Midbrain (tissue), 1 donor: Measurements from ENCODE around the gene SLC2A4RG.
"Not testable (repeated sequence)": the region's sequence is repeated elsewhere in the genome, so short reads cannot be mapped to it uniquely, and the experiment has no call there.

Experiments used
- DNase-seq: peaks from one replicate; lab custom pipeline; 2025; lab: John Stamatoyannopoulos, UW

SLC2A4RG gene

GRCh38 chr20:63712191-63712590, 27.4 kb upstream of the SLC2A4RG start:
- DNase-seq, result no peak

DNA sequence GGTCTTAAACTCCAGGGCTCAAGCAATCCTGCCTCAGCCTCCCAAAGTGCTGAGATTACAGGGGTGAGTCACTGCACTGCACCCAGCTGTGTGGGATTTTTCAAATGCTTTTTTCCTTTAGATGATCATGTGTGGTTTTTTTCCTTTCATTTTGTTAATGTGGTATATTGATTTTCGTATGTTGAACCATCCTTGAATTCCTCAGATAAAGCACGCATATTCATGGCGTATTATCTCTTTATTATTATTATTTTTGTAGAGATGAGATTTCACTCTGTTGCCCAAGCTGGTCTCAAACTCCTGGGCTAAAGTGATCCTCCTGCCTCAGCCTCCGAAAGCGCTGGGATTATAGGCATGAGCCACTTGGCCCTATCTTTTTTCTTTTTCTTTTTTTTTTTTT, 24.7 kb upstream of the SLC2A4RG start:
- DNase-seq, result no peak

DNA sequence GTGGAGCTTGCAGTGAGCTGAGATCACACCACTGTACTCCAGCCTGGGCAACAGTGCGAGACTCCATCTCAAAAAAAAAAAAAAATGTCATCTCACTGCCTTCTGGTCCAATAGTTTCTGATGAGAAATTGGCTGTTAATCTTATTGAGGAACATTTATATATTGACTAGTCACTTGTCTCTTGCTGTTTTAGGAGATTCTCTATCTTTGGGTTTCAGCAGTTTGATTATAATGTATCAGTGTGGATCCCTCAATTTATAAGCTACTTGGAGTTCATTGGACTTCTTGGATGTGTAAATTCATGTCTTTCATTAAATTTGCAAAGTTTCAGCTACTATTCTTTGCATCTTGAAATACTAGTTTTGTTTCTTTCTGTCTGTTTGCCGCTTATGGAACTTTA, 20.6 kb upstream of the SLC2A4RG start:
- no peak for DNase-seq

DNA sequence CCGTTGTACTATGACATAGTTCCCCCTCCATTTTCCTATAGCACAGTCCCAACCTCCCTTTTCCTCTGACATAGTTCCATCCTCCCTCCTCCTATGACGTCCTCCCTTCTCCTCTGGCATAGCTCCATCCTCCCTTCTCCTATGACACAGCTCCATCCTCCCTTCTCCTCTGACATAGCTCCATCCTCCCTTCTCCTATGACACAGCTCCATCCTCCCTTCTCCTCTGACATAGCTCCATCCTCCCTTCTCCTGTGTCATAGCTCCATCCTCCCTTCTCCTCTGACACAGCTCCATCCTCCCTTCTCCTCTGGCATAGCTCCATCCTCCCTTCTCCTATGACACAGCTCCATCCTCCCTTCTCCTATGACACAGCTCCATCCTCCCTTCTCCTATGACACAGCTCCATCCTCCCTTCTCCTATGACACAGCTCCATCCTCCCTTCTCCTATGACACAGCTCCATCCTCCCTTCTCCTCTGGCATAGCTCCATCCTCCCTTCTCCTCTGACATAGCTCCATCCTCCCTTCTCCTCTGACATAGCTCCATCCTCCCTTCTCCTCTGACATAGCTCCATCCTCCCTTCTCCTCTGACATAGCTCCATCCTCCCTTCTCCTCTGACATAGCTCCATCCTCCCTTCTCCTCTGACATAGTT, 16.5 kb upstream of the SLC2A4RG start:
- DNase-seq, result not testable (repeated sequence)

DNA sequence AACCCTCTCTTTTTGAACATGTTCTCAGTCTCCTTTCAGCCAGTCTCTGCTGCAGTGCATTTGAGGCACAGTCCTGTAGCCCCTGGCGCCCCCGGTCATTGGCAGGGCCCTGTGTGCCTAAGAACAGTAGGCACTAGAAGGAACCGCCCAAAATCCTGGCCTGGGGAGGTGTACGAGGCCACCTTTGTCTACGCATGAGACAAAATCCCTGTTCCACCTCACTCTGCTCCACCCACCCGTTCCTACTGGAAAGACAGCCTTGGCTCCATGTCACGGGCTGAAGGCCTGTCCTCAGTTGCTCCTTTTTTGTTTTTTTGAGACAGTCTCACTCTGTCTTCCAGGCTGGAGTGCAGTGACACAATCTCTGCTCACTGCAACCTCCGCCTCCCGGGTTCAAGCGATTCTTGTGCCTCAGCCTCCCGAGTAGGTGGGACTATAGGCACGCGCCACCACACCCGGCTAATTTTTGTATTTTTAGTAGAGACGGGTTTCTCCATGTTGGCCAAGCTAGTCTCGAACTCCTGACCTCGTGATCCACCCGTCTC, 9.3 kb upstream of the SLC2A4RG start:
- not testable (repeated sequence) for DNase-seq

DNA sequence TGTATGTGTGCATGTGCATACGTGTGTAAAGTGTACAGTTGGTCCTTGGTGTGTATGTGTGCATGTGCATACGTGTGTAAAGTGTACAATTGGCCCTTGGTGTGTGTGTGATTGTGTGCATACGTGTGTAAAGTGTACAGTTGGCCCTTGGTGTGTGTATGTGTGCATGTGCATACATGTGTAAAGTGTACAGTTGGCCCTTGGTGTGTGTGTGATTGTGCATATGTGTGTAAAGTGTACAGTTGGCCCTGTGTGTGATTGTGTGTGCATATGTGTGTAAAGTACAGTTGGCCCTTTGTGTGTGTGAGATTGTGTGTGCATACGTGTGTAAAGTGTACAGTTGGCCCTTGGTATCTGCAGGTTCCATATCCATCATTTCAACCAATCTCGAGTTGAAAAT, 8.2 kb upstream of the SLC2A4RG start:
- no peak for DNase-seq

- no peak for DNase-seq
Measured at GRCh38 chr20:63732118-63733095, 7.2 kb upstream of the SLC2A4RG start.

DNA sequence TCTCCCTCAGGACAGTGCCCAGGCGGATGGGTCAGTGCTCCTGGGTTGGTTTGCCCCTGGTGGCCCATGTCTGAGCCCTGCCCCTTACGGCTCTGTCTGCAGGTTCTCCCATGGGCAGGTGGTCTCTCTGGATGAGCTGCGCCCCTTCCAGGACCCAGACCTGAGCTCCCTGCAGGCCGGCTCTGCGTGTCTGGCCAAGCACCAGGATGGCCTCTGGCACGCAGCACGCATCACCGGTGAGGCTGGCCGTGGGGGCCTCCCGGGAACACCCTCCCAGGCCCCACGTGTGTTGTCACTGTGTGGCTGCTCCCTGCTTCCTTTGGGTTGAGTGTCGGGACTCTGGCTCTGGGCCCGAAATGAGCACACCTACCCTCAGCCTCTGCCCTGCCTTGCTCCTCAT, 6.5 kb upstream of the SLC2A4RG start:
- DNase-seq, result no peak

DNA sequence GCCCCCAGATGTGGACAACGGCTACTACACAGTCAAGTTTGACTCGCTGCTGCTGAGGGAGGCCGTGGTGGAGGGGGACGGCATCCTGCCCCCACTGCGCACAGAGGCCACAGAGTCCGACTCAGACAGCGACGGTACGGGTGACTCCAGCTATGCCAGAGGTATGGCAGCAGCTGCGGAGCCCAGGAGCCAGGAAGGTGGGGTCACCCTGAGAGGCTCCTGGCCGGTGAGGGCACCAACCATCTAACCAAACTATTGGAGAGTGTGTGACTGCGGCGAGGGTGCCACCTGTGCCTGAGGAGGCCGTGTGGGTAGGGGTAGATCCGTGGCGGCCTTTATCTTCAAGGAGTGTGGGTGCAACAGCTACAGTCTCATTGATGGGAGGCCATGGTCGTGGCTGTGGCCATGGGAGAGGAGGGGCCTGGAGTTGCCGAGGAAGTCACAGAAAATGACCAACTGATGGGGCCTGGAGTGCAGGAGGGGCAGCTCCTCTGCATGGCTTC, 5.9 kb upstream of the SLC2A4RG start:
- no peak for DNase-seq

DNA sequence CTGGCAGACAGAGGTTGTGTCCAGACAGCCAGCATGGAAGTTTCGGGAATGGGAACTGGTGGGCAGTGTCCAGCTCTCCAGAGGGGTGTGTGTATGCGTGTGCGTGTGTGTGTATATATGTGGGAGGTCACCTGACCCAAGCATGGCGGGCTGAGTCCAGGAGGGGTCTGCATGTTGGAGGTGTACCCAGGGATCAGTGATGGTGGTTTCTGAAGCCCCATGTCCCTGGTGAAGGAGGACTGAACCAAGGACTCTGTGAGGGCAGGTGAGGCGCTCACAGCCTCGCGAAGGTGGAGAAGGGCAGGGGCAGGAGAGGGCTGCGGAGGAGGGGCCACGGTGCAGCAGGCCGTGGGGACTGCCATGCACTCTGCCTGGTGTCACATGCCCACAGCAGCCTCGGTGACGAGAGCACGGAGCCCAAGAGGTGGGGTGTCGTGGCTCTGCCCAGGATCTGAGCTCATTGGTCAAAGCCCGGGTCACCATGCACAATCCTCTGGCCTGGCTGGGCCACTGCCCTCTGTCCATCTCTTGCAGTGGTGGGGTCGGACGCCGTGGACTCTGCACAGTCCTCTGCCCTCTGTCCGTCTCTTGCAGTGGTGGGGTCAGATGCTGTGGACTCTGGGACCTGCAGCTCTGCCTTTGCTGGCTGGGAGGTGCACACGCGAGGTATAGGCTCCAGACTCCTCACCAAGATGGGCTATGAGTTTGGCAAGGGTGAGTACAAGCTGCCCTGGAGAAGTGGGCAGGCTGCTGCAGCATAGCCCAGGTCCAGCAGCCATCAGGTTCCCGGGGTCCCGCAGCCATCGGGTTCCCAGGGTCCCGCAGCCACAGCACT, 5.2 kb upstream of the SLC2A4RG start:
- no peak for DNase-seq

DNA sequence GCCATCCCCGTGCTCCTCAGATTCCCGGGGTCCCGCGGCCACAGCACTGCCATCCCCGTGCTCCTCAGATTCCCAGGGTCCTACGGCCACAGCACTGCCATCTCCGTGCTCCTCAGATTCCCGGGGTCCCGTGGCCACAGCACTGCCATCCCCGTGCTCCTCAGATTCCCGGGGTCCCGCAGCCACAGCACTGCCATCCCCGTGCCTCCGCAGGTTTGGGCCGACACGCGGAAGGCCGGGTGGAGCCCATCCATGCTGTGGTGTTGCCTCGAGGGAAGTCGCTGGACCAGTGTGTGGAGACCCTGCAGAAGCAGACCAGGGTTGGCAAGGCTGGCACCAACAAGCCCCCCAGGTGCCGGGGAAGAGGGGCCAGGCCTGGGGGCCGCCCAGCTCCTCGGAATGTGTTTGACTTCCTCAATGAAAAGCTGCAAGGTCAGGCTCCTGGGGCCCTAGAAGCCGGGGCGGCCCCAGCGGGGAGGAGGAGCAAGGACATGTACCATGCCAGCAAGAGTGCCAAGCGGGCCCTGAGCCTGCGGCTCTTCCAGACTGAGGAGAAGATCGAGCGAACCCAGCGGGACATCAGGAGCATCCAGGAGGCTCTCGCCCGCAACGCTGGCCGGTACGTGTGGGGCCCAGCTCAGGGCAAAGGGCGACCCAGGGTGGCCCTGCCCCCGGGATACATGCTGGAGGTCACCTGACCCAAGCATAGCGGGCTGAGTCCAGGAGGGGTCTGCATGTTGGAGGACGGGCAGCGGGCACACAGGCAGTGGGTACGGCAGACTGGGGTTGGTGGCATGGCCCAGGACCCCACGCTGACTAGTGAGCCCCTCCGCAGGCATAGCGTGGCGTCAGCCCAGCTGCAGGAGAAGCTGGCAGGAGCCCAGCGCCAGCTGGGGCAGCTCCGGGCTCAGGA, 4.4 kb upstream of the SLC2A4RG start:
- DNase-seq, result peak; percentile 26

DNA sequence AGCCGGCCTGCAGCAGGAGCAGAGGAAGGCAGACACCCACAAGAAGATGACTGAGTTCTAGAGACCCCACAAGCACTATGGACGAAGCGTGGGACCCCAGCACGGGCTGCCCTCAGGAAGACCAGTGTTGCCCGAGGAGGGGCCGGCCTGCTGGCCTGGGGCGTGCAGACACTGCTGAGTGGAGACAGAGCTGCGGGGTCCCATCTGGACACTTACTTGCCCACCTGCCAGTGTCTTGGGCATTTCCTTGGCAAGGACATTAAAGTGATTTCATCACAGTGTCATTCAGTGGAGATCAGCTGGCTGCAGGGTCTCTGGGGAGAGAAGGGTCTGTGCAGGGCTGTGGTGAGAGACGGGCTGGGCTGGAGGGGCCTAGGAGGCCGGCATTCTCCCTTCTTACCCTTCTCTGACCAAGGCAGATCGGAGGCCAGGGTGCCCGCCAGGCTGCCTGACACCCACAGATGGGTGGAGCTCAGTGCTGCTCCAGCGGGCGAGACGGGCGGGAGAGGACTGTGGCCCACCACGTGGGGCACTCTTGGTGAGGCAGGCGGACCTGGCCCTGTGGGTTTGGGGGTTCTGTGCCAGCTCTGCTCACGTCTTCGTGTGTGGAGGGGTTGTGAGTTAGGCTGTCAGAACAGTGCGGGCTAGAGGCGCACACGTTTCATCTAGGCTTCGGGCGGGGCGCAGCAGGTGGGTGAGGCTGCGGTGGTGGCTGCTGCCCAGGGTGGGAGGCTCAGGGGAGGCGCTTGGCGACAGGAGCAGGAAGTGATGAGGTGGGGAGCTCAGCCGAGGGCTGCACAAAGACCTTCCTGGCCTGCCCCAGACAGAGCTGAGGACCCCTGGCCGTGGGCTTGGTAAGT, 3.5 kb upstream of the SLC2A4RG start, which contains the start of gene LIME1:
Gene LIME1, plus strand, starts transcription at position 806 of the 860 bp plus-strand sequence. CDS start 886 bp downstream, outside the sequence.
- no peak for DNase-seq

DNA sequence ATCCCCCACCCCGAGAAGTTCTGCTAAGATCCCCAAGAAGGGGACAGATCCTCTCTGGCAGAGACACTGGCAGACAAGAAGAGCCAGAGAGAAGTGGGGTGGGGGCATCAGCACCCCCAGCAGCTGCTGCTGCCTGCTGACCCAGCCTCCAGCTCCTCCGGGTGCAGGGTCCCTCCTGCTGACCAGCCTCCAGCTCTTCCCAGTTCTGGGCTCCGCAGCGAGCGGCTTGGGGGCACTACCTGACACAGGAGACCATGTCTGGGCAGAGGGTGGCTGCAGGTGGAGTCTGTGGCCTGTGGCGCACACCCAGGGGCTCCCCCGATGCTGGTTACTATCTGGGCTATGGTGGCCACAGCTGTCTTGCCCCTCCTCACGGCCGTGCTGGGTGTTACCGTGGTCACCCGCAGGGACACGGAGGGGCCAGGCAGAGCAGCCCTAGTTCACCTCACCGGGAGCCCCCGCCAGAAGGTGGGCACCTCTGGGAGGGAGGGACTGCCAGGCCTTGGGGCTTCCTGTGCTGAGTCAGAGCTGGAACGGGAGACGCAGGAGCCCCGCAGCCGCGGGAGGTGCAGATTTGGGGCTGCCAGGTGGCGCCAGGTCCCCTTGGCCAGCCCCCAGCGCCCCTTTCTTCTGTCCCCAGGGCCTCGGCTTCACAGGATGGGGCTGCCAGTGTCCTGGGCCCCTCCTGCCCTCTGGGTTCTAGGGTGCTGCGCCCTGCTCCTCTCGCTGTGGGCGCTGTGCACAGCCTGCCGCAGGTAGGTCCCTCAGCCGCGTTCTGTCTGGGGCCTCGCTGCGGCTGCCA, 2.5 kb upstream of the SLC2A4RG start:
- DNase-seq, result no peak

DNA sequence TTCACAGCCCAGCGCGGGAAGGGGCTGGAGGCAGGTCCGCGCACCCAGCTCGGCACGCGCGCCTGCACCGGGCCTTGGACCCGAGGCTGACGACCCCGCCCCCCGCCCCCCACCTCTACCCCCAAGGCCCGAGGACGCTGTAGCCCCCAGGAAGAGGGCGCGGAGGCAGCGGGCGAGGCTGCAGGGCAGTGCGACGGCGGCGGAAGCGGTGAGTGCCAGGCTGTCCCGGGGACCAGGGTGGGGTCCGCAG, 2.0 kb upstream of the SLC2A4RG start:
- no peak for DNase-seq

DNA sequence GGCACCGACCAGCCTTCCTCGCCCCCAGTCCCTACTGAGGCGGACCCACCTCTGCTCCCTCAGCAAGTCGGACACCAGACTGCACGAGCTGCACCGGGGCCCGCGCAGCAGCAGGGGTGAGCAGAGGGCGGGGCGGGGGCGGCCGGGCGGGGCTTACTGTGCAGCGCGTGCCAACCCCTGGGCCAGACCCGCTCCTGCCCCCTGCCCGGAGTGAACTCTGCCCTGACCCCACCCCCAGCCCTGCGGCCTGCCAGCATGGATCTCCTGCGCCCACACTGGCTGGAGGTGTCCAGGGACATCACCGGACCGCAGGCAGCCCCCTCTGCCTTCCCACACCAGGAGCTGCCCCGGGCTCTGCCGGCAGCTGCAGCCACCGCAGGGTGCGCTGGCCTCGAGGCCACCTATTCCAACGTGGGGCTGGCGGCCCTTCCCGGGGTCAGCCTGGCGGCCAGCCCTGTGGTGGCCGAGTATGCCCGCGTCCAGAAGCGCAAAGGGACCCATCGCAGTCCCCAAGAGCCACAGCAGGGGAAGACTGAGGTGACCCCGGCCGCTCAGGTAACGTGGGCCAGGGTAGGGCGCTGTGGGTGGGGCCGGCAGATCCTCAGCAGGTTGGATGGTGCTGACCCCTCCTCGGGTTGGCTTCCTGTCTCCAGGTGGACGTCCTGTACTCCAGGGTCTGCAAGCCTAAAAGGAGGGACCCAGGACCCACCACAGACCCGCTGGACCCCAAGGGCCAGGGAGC, 1.5 kb upstream of the SLC2A4RG start:
- DNase-seq, result no peak

DNA sequence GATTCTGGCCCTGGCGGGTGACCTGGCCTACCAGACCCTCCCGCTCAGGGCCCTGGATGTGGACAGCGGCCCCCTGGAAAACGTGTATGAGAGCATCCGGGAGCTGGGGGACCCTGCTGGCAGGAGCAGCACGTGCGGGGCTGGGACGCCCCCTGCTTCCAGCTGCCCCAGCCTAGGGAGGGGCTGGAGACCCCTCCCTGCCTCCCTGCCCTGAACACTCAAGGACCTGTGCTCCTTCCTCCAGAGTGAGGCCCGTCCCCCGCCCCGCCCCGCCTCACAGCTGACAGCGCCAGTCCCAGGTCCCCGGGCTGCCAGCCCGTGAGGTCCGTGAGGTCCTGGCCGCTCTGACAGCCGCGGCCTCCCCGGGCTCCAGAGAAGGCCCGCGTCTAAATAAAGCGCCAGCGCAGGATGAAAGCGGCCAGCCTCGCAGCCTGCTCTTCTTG, 868 bp upstream of the SLC2A4RG start:
- peak; percentile 24 for DNase-seq

GRCh38 chr20:63740070-63740626, 572 bp downstream of the SLC2A4RG start:
- peak; percentile 12 for DNase-seq
